Iris pigment epithelial cell (primary cell): ENCODE data around the gene ZC2HC1B.

Experiments used
- DNase-seq: peaks from one replicate; pipeline ENCODE4 v3.0.0-alpha.2; 2011; ENCODE audit warnings: low read depth

Gene ZC2HC1B

GRCh38 chr6:143934331-143934730, 70.1 kb downstream of the ZC2HC1B start:
- DNase-seq, result no peak

GRCh38 chr6:143934867-143935266, 70.6 kb downstream of the ZC2HC1B start:
- no peak for DNase-seq

- no peak for DNase-seq
These were observed 72.1 kb downstream of the ZC2HC1B start for GRCh38 chr6:143936347-143936746.

GRCh38 chr6:143936778-143937667, 72.7 kb downstream of the ZC2HC1B start:
- DNase-seq, result no peak

GRCh38 chr6:143937668-143937970, 73.3 kb downstream of the ZC2HC1B start:
- peak; percentile 11 for DNase-seq

- DNase-seq, result no peak
These were observed 75.1 kb downstream of the ZC2HC1B start for GRCh38 chr6:143939364-143939763.

GRCh38 chr6:143940011-143940597, 75.8 kb downstream of the ZC2HC1B start:
- peak; percentile 55 for DNase-seq

- DNase-seq, result peak; percentile 56
These were observed 77.8 kb downstream of the ZC2HC1B start for GRCh38 chr6:143941852-143942627.

- no peak for DNase-seq
These were observed 83.9 kb downstream of the ZC2HC1B start for GRCh38 chr6:143948208-143948607.

GRCh38 chr6:143949535-143949934, 85.3 kb downstream of the ZC2HC1B start:
- DNase-seq, result no peak

GRCh38 chr6:143949962-143950361, 85.7 kb downstream of the ZC2HC1B start:
- no peak for DNase-seq

GRCh38 chr6:143950875-143951274, 86.6 kb downstream of the ZC2HC1B start:
- DNase-seq, result no peak

- no peak for DNase-seq
These were observed 87.9 kb downstream of the ZC2HC1B start for GRCh38 chr6:143952060-143952778.

- no peak for DNase-seq
These were observed 88.8 kb downstream of the ZC2HC1B start for GRCh38 chr6:143952947-143953701.

- no peak for DNase-seq
These were observed 89.6 kb downstream of the ZC2HC1B start for GRCh38 chr6:143953922-143954321.

GRCh38 chr6:143955971-143956370, 91.7 kb downstream of the ZC2HC1B start:
- DNase-seq, result peak; percentile 37

GRCh38 chr6:143957679-143958274, 93.5 kb downstream of the ZC2HC1B start:
- no peak for DNase-seq

GRCh38 chr6:143958839-143959399, 94.6 kb downstream of the ZC2HC1B start:
- DNase-seq, result no peak

- DNase-seq, result no peak
These were observed 95.7 kb downstream of the ZC2HC1B start for GRCh38 chr6:143959927-143960326.

- DNase-seq, result no peak
These were observed 96.8 kb downstream of the ZC2HC1B start for GRCh38 chr6:143961066-143961465.
